ENCODE results near the gene COG4. TPM values are rescaled to one million over a fixed set of nuclear protein-coding genes. Genes with fewer than 3 reads are reported as not detected.
A peak's percentile ranks its signal among the peaks of the same experiment; 100 is the strongest.

Gene COG4
- total RNA-seq, 6 experiments from 2014 or later = 24.5 to 32.9 (median 30.7) TPM

DNA sequence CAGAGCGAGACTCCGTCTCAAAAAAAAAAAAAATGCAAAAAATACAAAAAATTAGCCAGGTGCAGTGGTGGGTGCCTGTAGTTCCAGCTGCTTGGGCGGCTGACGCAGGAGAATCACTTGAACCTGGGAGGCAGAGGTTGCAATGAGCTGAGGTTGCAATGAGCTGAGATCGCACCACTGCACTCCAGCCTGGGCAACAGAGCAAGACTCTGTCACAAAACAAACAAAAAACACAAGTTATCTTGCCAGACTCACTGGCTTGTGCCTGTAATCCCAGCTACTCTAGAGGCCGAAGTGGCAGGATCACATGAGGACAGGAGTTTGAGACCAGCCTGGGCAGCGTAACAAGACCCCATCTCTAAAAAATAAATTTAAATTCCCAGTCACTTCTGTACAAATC, 81.0 kb downstream of the COG4 start:
- WGBS (ENCODE audit: insufficient coverage, low coverage, low lambda C conversion rate, missing lambda C conversion rate) = 89% methylated on average over 7 of the region's 7 CpGs
- intact Hi-C loops (cut with DNase I) = no loop called here

DNA sequence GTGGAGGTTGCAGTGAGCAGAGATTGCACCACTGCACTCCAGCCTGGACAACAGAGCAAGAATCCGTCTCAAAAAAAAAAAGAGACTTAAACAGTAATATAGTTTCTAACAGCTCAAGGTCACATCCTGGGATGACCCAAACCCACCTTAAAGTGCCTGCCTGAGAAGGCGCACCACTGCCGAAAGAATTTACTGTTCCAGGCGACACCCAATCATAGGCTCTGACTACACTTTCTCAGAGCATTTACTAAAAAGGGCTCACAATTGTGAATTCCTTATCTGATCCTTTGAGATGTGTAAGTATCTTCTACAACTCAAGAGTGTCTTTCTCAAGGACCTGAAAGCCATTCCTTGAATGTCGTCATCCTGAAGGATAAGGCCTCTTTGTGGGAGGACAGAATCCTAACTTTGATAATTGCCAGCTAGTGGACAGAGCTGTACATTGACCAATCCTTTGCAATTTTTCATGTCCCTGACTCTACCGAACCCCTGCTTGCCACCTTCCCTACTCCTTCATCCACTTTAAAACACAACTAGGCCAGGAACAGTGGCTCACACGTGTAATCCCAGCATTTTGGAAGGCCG, 81.9 kb downstream of the COG4 start:
- no peaks in the 10 kb centered on the region for H3K27me3 ChIP-seq
- intact Hi-C loops (cut with DNase I) = no loop called here

More for the DNA sequence above, 81.0 kb downstream of the COG4 start:
- Histone ChIP-seq H3K9me3 (no peaks in the 10 kb centered on the region), H3K4me1 (peaks cover 0 to 8% (median 0%) of the 10 kb centered on the region in 4 donors), H3K36me3 (no peaks in the 10 kb centered on the region), H3K27me3 (no peaks in the 10 kb centered on the region), H3K4me3 (no peak overlapping the region), H3K27ac (no peak overlapping the region)
- no peak for TF ChIP-seq CTCF (IDR thresholded peaks at IDR 0.05)
- no peak for TF ChIP-seq POLR2A (IDR thresholded peaks at IDR 0.05)
- ATAC-seq (no peak), DNase-seq (no peak)

DNA sequence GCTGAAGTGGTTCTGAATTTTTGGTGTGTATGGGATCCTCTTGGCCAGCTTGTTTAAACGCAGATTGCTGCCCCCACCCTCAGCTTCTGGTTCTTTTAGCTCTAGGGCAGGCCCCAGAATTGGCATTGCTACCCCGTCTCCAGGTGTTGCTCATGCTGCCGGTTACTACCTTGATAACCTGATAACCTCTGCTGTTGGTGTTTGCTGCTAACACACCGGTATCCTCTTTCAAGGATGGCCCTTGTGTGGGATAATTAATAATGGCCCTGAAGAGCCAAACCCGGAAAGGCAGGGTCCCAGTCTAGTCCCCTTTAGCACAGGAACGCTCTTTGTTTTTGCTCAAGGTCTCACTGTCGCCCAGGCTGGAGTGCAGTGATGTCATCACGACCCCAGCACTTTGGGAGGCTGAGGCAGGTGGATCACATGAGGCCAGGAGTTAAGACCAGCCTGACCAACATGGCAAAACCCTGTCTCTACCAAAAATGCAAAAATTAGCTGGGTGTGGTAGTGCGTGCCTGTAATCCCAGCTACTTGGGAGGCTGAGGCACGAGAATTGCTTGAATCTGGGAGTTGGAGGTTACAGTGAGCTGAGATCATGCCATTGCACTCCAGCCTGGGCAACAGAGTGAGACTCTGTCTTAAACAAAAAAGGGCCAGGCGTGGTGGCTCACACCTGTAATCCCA, 83.2 kb downstream of the COG4 start:
- Histone ChIP-seq H3K27ac (no peak overlapping the region), H3K36me3 (no peaks in the 10 kb centered on the region), H3K27me3 (no peaks in the 10 kb centered on the region), H3K4me3 (no peak overlapping the region), H3K4me1 (peaks cover 0 to 8% (median 0%) of the 10 kb centered on the region in 4 donors), H3K9me3 (no peaks in the 10 kb centered on the region)
- no peak for ATAC-seq
- no peak for TF ChIP-seq POLR2A (IDR thresholded peaks at IDR 0.05)
- TF ChIP-seq CTCF (IDR thresholded peaks at IDR 0.05) = no peak
- intact Hi-C loops (cut with DNase I) = no loop called here
- 69% methylated on average over 6 of the region's 11 CpGs for WGBS (ENCODE audit: insufficient coverage, low coverage, low lambda C conversion rate, missing lambda C conversion rate)
- DNase-seq = no peak

More for the DNA sequence above, 81.9 kb downstream of the COG4 start:
- H3K4me3 ChIP-seq = no peak overlapping the region
- TF ChIP-seq CTCF (IDR thresholded peaks at IDR 0.05) (no peak), POLR2A (IDR thresholded peaks at IDR 0.05) (no peak)
- H3K27ac ChIP-seq = no peak overlapping the region
- H3K36me3 ChIP-seq = no peaks in the 10 kb centered on the region
- peaks cover 0 to 8% (median 0%) of the 10 kb centered on the region in 4 donors for H3K4me1 ChIP-seq
- ATAC-seq = no peak
- 89% methylated on average over 7 of the region's 8 CpGs for WGBS (ENCODE audit: insufficient coverage, low coverage, low lambda C conversion rate, missing lambda C conversion rate)
- no peak for DNase-seq
- no peaks in the 10 kb centered on the region for H3K9me3 ChIP-seq

- Histone ChIP-seq H3K36me3 (peaks cover 0 to 2% (median 0%) of the 10 kb centered on the region in 4 donors), H3K27me3 (no peaks in the 10 kb centered on the region), H3K4me1 (peaks cover 0 to 8% (median 0%) of the 10 kb centered on the region in 4 donors), H3K27ac (peak within 1 kb of the TSS; percentile 31 to 70 (median 38)), H3K9me3 (no peaks in the 10 kb centered on the region), H3K4me3 (peak within 1 kb of the TSS; percentile 67 to 84 (median 70))
- DNase-seq (peak; percentile 96 to 97 (median 97)), ATAC-seq (peak; percentile 98 to 100 (median 98))
- peak in 1 of 4 donors; percentile 30 for TF ChIP-seq CTCF (IDR thresholded peaks at IDR 0.05)
- no peak for TF ChIP-seq POLR2A (IDR thresholded peaks at IDR 0.05)
- WGBS (ENCODE audit: insufficient coverage, low coverage, low lambda C conversion rate, missing lambda C conversion rate) = 2% methylated on average over 30 of the region's 86 CpGs
- intact Hi-C loops (cut with DNase I) = no loop called here
These were observed 84.1 kb downstream of the COG4 start, which contains the start of gene ST3GAL2 for GRCh38 chr16:70438969-70439862. TSS of gene ST3GAL2 (minus strand) at chr16:70439100. CDS start at chr16:70398530, 40,570 bp downstream.
